ENCODE results near the gene MEX3A.
"Not testable (repeated sequence)": the region's sequence is repeated elsewhere in the genome, so short reads cannot be mapped to it uniquely, and the experiment has no call there.

The MEX3A gene

GRCh38 chr1:156082309-156083091 is at the start of gene MEX3A:
TSS of gene MEX3A (minus strand) at chr1:156082465. CDS start at chr1:156081998, 467 bp downstream.
- DNase-seq (ENCODE audit: low read depth in 4 of 4, low spot score in 1 of 4), result peak in 2 of 4 experiments; percentile 42 to 54

DNA sequence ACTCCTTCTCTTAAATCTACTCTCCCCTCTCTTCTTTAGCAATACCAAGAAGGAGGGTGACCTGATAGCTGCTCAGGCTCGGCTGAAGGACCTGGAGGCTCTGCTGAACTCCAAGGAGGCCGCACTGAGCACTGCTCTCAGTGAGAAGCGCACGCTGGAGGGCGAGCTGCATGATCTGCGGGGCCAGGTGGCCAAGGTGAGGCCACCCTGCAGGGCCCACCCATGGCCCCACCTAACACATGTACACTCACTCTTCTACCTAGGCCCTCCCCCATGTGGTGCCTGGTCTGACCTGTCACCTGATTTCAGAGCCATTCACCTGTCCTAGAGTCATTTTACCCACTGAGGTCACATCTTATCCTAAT is 48.3 kb upstream of the MEX3A start:
- no peak for DNase-seq (ENCODE audit: low read depth in 4 of 4, low spot score in 1 of 4)

DNA sequence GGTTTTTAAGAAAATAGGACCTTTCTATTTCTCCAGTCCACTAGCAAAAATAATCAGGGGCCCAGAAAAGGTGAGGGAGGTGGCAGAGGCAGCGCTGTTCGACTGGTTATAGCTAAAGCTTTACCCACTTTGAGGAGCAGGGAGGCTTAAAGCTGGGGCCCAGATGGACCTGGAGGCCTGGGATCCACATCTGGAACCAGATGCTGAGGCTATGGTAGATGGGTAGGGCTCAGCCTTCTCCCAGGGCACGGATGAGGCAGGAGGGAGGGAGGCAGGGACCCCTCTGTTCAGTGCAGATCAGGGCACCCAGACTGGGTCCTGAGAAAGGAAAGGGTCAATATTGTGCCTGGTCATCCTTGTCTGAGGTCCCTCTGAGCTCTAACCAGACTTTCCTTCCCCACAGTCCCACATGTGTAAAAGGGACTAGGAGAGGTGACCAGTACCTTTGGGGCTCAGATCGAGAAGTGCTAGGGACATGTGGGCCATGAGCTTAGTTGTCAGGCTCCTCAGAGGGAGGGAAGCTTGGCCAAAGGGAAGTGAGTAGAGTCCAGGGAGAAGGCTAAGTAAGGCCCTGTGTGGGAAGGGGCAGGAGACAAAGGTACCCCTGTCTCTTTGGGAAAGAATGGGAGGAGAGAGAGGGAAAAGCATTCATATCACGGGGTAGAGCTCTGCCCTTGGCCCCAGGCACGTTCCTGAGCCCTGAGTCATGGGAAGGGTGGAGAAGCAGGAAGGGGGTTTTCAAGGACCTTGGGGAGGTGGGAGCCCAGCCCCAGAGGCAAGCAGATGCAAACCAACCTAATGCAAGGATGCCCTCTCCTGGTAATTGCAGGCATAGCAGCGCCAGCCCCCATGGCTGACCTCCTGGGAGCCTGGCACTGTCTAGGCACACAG is 47.7 kb upstream of the MEX3A start:
- peak; percentile 59 to 79 (median 74) for DNase-seq (ENCODE audit: low read depth in 4 of 4, low spot score in 1 of 4)

DNA sequence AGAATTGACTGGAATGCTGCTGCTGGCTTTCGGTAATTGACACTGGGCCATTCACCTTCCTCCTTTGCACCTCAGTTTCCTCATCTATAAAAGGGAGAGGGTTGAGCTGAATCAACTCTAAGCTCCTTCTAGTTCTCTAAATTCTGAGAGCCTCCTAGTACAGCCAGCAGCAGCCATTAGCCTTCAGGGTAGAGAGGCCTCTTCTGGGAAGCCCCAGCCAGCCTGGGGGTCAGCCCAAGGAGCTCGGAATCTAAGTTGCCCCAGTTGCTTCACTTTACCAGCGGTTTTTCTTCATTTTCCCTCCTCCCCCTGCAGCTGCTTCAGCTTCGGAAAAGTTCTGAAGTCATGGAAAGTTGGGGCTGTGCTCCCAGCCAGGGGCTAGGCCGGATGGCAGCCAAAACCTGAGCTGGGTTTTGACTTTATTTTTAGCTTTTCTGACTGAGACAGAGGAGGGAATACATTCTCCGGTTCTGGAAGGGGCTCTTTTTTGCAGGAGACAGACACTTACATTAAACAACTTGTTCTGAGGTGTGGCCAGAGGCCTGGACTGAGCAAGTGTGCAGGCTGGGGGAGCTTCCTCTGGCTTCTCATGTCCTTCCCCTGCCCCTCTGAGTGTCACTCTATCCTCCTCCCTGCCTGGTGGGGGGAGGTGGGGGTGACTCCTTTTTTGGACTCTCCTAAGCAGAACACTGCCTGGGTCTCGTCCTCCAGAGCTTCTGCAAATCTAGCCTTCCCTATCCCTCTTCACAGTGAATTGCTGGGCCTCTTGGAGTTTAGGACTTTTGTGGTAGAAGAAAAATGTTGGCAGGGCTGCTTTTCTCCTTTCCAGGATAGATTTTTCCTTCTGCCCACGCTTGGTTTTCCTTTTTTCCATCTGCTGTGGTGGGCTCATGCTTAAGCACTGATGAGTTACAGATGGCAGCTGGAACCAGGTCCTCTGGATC is 46.7 kb upstream of the MEX3A start:
- no peak for DNase-seq (ENCODE audit: low read depth in 4 of 4, low spot score in 1 of 4)

- no peak for DNase-seq (ENCODE audit: low read depth in 4 of 4, low spot score in 1 of 4)
Measured at GRCh38 chr1:156128308-156128653, 46.0 kb upstream of the MEX3A start.

GRCh38 chr1:156126630-156127534 is 44.6 kb upstream of the MEX3A start:
- peak in 3 of 4 experiments; percentile 47 to 84 (median 66) for DNase-seq (ENCODE audit: low read depth in 4 of 4, low spot score in 1 of 4)

GRCh38 chr1:156126043-156126629 is 43.9 kb upstream of the MEX3A start:
- no peak for DNase-seq (ENCODE audit: low read depth in 4 of 4, low spot score in 1 of 4)

- not testable (repeated sequence) for DNase-seq (ENCODE audit: low read depth in 4 of 4, low spot score in 1 of 4)
Measured at GRCh38 chr1:156125544-156125943, 43.3 kb upstream of the MEX3A start.

- no peak for DNase-seq (ENCODE audit: low read depth in 4 of 4, low spot score in 1 of 4)
Measured at GRCh38 chr1:156124557-156125483, 42.6 kb upstream of the MEX3A start.

GRCh38 chr1:156123356-156124196 is 41.3 kb upstream of the MEX3A start:
- no peak for DNase-seq (ENCODE audit: low read depth in 4 of 4, low spot score in 1 of 4)

DNA sequence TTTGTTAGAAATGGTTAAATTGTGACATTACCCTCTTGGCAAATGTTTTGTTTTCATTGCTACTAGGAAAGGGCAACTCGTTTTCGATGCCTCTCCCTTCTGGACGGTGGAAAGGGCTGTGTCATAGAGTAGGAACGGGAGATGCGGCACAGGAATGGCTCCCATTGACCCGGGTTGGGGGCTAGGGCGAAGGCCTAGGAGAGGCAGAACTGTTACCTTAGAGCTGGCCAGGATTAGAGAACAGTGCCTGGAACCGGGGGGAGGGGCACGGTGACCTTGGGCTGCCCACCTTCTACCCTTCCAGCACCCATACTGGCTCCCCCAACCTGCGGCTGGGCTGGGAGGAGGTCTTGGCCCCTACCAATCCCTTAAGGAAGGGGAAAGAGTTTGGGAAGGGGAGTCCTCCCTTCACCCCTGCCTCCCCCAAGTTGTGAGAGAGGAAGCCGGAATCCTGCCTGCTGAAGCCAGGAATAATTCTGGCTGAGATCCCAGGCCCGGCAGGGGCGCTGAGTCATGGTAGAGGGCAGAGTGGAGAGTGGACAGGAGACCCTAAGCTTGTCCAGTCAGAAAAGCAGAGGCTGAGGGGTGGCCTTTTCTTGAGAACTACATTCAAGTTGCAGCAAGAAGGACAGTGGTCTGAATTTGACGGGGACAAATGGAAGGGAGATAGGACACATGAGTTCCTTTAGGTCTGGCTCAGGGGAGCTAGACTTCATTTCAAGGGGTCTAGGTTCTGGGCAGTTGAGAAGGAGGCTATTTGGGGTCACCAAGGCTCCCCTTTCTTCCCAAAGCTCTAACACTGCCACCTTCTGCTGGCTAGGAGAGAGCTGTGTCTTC is 40.5 kb upstream of the MEX3A start:
- no peak for DNase-seq (ENCODE audit: low read depth in 4 of 4, low spot score in 1 of 4)

DNA sequence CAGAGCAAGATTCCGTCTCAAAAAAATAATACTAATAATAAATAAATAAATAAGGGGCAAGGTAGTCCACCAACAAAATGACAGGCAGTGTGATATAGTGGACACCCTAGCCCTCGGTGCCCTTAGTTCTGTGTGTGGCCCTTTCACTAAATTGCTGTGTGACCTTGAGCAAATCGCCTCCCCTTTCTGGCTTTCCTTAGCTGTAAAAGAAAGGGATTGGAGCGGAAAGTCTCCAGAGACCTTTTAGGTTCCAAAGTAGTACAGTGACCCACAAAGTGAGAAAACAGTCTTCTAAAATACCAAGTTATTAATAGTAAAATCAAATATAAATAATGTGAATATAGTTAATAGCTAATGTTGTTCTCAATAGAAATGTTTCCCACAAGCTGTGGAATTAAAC is 39.8 kb upstream of the MEX3A start:
- no peak for DNase-seq (ENCODE audit: low read depth in 4 of 4, low spot score in 1 of 4)

DNA sequence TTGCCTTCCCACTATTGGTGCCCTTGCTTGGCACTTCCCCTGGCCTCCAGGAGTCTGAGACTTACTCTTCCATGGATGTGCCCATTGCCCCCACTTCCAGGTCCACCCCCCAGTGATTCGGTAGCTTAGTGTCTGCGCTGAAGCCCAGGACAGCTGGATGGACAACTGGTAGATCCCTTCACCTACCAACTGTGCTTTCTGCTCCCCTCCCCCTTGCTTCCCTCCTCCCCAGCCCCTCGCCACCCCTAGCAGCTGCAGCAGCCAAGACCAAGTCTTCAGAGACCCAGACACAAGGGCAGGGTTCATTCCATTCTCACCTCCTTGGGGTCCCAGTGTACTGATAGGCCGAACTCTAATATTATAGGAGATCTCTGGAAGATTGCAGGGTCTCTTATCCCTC is 39.2 kb upstream of the MEX3A start:
- no peak for DNase-seq (ENCODE audit: low read depth in 4 of 4, low spot score in 1 of 4)

- not testable (repeated sequence) for DNase-seq (ENCODE audit: low read depth in 4 of 4, low spot score in 1 of 4)
Measured at GRCh38 chr1:156121005-156121404, 38.7 kb upstream of the MEX3A start.

DNA sequence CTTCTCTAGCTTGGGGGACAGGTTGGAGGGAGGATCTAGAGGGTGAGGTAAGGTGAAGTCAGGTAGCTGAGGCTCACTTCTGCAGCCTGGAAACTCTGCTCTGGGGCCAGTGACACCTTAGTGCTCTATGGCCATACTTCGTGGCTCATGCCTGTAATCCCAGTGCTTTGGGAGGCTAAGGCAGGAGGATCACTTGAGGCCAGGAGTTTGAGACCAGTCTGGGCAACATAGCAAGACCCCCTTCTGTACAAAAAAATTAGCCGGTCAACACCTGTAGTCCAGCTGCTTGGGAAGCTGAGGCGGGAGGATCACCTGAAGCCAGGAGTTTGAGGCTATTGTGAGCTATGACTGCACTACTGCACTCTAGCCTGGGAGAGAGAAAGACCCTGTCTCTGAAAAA is 38.1 kb upstream of the MEX3A start:
- DNase-seq (ENCODE audit: low read depth in 4 of 4, low spot score in 1 of 4), result no peak

- DNase-seq (ENCODE audit: low read depth in 4 of 4, low spot score in 1 of 4), result no peak
Measured at GRCh38 chr1:156119503-156120209, 37.4 kb upstream of the MEX3A start.
